ENCODE results near the gene COL5A2.

DNA sequence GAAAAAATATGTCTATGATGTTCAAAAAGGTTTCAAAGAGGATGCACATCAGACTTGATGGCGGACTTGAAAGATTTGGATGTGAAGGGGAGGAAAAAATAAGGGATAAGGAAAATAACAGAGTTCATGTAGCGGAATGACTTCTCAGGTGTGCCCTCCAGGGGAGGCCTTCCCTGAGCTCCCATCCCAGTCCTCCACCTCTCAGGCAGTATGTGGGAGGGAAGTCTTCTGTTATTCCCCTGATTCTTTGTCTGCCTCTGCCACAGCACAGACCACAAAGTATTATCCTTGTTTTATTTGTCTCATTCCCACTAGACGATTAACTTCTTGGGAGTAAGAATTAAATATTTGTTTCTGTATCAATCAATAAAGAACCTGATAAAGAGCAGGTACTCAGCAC, 17.7 kb downstream of the COL5A2 start:
- TF ChIP-seq, protein P1, sequence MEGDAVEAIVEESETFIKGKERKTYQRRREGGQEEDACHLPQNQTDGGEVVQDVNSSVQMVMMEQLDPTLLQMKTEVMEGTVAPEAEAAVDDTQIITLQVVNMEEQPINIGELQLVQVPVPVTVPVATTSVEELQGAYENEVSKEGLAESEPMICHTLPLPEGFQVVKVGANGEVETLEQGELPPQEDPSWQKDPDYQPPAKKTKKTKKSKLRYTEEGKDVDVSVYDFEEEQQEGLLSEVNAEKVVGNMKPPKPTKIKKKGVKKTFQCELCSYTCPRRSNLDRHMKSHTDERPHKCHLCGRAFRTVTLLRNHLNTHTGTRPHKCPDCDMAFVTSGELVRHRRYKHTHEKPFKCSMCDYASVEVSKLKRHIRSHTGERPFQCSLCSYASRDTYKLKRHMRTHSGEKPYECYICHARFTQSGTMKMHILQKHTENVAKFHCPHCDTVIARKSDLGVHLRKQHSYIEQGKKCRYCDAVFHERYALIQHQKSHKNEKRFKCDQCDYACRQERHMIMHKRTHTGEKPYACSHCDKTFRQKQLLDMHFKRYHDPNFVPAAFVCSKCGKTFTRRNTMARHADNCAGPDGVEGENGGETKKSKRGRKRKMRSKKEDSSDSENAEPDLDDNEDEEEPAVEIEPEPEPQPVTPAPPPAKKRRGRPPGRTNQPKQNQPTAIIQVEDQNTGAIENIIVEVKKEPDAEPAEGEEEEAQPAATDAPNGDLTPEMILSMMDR (IDR thresholded peaks at IDR 0.05; ENCODE audit: poor library complexity, severe bottlenecking), result no peak
- no peak for TF ChIP-seq EZH2 (IDR thresholded peaks at IDR 0.05; ENCODE audit: borderline replicate concordance, insufficient read depth, low read length, poor library complexity, severe bottlenecking)
